22Rv1 (cell line): ENCODE measurements around the gene CRYBG1.
A peak's percentile ranks its signal among the peaks of the same experiment; 100 is the strongest.

Source experiments
- ZFX ChIP-seq: fragments of 450-650 bp; IDR thresholded peaks from 2 replicates; pipeline ENCODE4 v1.6.1; 2017; ENCODE audit warnings: antibody characterized with exemption, borderline replicate concordance
- TF ChIP-seq, protein P1 (sequence below): fragments of 450-650 bp; IDR thresholded peaks from 2 replicates; pipeline ENCODE4 v1.5.1; 2017; ENCODE audit warnings: mild to moderate bottlenecking

DNA sequence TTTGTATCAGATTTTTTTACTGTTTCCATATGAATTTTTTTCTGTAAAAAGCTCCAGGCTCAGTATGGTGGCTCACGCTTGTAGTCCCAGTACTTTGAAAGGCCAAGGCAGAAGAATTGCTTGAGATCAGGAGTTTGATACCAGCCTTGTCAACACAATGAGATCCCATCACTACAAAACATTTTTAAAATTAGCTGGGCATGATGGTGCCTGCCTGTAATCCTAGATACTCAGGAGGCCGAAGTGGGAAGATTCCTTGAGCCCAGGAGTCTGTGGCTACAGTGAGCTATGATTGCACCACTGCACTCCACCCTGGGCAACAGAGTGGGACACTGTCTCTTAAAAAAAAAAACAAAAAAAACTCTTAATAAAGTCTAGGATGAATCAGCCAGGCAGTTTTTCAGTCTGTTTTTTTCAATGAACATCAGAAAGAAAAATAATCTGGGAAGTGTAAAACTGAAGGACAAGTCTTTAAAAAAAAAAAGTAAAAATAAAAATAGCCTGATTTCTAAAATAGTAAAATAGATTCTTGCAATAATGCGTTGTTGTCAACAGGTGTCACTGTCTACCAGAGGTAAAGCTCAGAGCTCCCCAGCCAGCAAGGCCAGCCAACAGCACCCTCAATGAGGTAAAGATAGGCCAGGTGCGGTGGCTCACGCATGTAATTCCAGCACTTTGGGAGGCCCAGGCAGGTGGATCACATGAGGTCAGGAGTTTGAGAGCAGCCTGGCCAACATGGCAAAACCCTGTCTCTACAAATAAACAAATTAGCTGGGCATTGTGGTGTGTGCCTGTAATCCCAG, 25.7 kb upstream of the CRYBG1 start:
- TF ChIP-seq, protein P1, sequence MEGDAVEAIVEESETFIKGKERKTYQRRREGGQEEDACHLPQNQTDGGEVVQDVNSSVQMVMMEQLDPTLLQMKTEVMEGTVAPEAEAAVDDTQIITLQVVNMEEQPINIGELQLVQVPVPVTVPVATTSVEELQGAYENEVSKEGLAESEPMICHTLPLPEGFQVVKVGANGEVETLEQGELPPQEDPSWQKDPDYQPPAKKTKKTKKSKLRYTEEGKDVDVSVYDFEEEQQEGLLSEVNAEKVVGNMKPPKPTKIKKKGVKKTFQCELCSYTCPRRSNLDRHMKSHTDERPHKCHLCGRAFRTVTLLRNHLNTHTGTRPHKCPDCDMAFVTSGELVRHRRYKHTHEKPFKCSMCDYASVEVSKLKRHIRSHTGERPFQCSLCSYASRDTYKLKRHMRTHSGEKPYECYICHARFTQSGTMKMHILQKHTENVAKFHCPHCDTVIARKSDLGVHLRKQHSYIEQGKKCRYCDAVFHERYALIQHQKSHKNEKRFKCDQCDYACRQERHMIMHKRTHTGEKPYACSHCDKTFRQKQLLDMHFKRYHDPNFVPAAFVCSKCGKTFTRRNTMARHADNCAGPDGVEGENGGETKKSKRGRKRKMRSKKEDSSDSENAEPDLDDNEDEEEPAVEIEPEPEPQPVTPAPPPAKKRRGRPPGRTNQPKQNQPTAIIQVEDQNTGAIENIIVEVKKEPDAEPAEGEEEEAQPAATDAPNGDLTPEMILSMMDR = peak; percentile 85
- no peak for TF ChIP-seq ZFX
